NCI-H146 treated with DMSO at 0.1 percent for 48 hours (cell line): ENCODE data around the gene CCDC167.
A peak's percentile ranks its signal among the peaks of the same experiment; 100 is the strongest.
"Not testable (repeated sequence)": the region's sequence is repeated elsewhere in the genome, so short reads cannot be mapped to it uniquely, and the experiment has no call there.

Experiments used
- DNase-seq: peaks from one replicate; lab custom pipeline; 2025; ENCODE audit not compliant: unreplicated experiment; lab: John Stamatoyannopoulos, UW

CCDC167 gene

DNA sequence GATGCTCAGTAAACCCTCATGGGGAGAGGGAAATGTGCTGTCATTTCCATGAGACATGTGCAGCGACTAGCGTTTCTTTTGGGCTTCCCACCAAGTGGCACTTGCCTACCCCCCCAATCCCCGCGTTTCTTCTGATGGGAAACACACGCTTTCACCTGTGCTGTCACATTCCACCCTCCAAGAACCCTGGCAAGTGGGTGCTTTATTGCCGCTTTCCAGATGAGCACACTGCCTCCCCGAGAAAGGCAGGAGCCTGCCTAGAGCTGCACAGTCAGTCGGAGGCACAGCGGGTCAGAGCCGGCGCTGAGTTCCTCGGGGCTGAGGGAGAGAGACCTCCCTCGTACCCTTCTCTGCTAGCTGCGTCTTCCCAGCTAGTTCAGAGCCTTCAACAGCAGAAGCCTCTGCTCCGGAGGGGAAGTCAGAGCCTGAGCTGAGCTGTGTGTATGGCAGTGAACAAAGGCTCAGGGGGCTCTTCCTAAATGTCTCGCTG lies 12.3 kb upstream of the CCDC167 start:
- DNase-seq = no peak

DNA sequence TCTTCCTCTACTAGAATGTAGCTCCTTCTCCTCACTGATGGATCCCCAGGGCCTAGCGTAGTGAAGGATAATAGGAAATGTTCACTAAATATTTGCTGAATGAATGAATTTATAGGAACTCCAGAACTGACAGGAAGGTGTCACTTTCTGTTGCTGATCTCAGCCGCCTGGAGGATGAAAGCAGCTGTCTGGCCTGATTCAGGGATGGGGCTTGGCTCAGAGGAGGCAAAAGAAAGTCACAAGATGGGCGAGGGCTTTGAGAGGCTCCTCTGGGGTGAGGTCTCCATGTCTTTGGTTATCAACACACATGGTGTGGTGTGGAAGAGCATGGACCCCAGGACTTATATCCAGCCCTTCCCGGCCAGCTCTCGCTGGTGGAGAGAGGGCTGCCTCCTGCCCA lies 11.5 kb upstream of the CCDC167 start:
- DNase-seq = no peak

DNA sequence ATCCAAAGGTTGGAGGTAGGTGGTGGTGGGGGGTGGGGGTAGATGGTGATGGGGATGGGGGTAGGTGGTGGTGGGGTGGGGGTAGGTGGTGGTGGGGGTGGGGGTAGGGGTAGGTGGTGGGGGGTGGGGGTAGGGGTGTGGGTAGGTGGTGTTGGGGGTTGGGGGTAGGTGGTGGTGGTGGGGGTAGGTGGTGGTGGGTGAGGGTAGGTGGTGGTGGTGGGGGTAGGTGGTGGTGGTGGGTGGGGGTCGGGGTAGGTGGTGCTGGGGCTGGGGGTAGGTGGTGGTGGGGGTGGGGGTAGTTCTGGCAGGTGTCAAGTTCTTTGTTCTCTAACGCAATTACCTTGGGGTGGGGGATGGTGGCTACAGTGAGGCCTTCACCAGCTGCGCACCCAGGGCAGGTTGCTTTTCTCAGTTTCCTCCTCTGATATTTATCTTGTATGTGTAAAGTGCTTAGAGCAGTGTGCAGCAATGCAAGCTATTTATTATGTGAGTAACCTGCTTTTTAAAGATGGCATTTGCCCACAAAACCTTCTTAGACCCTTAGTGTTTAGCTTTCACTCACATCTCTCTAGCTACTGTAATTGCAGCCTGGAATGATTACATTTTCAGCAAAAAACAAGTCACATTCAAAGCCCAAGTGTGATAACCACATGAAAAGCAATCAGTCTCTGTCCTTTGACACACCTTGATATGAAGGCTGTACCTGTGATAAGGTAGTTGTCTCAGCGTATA lies 8.2 kb upstream of the CCDC167 start:
- peak; percentile 28 for DNase-seq

DNA sequence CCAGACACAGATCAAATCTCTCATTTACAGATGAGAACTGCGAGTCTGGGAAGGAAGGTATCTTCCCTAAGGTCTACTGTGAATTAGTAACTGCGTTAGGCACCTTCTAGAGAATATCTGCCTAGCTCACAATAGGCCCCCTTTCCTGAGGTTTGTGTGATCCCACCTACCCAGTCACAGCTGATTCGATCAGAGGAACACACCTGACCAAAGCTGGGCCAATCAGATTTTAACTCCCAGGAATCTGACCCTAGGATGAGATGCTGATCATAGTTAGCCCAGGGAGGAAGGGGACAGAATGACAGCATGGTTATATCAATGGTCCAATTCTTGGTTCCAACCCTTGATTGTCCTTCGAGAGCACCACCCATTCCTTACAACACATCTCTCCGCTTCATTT lies 7.4 kb upstream of the CCDC167 start:
- DNase-seq = no peak

DNA sequence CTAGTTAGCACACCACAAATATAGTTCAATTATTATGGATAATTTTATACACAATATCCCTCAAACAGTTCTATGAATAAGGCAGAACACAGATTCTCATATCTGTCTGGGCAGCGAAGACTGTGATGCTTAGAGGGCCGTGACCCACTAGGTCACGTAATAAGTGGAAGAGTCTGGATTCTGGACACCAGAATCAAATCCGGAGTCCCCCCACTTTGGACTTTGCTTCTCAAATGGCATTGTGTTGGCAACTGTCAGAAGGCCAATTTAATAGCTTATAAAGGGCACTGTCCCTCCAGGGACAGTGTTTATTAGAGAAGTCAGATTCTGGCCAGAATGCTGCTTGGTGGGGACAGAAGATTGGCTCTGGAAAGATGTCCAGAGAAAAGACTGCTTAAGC lies 6.8 kb upstream of the CCDC167 start:
- DNase-seq = no peak

DNA sequence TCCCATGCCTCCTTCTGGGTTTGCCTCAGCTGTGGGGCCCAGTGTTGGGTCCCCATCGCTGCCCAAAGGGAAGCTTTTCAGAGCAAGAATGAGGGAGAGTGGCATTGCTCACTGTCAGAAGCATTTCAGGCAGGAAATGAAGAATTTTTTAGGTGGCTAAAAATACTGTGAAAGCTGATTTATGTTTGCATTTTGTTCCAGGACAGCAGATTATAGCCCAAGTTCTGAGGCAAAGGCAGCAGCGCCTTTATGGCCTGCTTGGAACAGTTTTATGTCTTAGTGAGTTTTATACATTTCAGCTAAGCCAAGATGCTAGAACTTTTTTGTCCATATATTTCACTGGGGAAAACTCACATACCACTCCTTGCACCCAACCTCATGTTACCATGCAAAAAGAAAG lies 4.3 kb upstream of the CCDC167 start:
- no peak for DNase-seq

DNA sequence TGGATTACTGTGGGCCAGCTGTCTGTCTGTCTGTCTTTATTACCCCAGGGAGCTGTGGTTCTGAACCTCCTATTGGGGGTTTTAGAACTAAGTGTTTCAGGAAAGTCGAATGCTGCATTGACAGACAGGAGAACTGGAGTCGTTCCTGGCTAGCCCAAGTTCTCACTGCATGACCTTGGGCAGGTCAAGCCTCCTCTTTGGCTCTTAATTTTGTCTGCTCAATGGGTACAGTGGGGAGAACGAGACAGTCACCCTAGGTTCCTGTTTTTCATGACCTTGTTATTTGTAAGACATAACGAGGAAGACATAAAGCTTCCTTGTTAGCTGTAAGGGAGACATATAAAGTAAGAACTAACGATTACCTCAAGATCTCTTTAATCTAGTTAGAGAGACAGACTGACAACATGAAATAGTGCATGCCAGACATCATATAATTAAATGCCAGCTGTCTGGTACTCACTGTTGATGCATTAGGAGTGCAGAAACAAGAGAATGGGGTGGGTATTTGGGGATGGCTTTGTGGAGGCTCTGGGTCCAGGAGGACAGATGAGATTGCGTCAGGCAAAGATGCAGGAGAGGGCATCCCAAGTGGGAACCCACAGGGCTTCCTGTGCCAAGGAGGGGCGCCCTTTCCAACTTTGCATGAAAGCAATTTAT lies 3.7 kb upstream of the CCDC167 start:
- no peak for DNase-seq

DNA sequence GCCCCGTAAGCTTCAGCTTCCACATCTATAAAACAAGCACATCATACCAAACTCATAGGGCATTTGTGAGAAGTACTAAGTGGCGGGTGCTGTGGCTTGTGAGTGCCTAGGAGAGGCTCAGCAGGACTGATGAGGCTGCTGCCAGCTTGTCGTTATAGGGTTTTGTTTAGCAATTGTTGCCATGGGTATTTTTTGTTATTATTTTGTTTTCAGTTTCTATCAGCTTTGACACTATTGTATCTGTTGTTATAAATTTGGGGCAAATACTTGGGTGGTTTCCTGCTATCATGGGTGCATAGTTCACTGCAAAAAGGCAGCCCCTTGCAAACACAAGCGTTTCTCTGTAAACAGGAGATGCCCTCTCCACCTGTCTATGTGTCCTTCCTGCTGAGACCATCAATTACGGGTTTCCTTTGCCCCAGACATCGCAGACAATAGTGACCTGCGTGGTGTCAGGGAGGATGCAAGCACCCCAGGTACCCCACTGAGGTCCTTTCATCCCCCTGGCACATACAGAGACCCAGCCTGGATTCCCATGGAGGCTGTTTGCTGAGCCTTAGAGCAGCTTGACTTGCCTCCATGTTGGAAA lies 3.1 kb upstream of the CCDC167 start:
- peak; percentile 99 for DNase-seq

DNA sequence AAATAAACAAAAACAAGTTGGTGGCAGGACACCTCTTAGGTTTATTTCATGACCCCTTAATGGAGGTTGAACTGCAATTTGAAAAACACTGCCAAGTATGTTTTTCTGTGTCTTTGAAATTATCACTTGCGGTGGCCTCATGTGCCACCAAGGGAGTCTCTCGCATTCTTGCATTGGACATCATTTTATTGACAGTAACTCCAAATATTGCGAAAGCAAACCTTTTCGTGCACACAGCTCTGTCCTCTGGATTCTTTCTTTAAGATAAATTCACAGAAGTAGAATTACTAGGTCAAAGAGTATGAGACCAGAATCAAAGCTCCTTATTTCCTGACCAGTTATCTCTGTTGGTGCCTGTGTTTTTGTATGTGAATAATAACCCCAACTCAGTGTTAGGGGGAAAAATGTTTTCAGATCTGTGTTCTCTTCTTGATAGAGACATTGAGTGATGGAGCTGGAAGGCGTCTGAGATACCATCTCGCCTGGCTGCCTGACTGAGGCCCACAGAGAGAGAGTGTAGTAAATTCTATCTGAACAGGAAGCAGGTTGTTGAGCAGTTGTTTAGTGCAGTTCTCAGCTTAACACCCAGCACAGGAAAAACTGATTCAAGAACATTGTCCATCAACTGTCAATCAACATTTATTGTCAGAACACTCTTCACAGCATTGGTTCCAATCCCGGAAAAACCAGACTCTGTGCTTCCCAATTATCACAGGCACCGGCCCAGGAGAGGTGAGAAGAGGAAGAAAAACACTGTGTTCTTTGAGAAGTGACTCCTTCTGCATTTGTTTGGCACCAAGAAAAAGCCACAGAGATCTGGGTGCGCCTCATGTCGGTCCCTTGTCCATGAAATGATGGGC lies 2.2 kb upstream of the CCDC167 start:
- no peak for DNase-seq

DNA sequence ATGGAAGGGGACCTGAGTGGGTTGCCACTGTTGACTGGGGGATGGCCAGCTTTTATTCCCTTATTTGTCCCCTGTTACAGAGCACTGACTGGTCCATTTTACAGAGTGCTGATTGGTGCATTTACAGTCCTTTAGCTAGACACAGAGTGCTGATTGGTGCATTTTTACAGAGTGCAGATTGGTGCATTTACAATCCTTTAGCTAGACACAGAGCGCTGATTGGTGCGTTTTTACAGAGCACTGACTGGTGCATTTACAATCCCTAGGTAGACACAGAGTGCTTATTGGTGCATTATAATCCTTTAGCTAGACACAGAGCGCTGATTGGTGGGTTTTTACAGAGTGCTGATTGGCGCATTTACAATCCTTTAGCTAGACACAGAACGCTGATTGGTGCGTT lies 1.2 kb upstream of the CCDC167 start:
- not testable (repeated sequence) for DNase-seq

DNA sequence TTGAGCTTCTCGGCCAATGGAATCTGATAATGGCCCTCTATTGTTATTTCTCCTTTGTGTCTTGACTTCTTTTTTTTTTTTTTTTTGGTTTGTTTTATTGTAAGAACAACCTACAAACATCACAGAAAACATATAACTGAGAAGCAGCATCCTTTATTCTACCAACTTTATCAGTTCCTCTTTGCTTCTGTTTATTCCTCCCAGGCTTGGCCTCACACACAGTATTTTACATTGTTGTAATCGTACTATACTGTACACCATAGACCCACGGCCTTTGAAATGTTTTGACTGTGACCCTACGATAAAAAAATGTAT lies 558 bp upstream of the CCDC167 start:
- DNase-seq = no peak

DNA sequence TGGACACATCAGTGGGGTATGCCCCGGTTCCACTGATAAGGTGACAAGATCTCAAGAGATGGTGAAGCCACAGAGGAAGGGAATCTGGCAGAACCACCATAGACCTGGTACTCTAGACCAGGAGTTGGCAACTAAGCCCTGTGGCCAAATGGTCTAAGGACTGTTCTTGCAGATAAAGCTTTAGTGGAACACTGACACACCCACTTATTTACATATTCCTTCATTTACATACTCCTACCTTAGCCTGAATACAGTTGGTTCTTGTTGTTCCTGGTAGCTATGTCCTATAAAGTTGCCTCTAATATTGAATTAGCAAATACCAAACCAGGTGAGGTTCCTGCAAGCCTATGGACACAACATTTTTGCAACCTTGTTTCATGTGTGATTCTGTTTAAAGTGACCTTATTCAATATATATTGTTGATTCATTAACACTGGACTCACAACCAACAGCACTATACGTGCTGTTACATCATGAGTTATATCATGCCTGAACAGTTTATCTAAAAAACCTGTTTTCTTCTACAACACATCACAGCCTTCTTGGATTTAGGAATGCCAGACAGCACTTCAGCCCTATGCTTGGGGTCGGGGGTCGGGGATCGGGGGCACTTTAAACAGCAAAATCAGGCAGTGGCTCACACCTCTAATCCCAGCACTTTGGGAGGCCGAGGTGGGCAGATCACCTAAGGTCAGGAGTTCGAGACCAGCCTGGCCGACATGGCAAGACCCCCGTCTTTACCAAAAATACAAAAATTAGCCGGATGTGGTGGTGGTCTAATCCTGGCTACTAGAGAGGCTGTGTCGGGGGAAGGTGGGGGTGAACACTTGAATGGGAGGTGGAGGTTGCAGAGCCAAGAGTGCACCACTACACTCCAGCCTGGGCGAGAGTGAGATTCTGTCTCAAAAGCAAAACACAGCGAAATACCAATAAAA lies 2.5 kb downstream of the CCDC167 start:
- DNase-seq = no peak

DNA sequence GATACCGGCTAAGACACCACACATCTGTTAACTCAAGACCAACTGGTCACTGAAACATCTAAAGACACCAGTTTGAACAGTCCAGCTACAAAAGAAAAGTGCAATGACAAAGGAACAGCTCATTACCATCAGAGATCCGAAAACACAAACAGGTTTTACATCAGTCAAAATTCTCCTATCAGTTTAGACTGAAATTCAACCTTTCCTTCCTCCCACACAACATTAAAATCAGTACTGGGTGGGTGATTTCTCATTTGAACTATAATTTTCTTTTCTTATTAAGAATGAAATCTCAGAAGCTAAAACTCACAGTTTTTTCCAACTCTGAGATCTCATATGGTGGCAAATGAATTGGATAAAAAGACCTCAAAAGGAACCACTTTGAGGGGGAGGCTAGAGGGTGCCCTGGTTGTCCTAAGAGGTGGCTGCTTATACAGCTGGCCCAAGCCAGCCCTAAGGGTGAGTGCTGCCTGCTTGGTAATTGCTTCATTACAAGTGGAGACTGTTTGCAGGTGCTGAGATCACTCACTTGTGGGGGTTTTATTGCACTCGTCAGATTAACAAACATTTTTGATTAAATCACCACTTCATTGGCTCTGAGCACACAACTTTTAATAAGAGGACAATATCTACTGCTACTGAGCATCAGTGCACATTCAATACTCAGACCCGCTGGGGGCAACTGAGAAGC lies 4.3 kb downstream of the CCDC167 start:
- peak; percentile 25 for DNase-seq

DNA sequence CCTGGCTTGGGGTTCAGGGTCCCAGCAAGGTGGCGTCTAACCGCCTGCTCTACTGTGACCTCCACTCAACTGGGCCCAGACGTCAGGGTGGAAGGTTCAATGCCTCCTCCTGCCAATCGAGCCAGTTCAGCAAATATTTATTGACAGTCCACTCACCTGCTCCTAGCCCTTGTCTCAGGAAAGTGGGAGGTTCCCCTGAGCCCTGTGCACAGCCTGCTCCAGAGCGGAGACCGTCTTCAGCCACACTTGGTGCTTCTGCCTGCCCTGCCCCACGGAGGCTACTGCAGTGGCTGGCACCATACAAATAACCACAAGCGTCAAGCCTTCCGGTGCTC lies 6.1 kb downstream of the CCDC167 start:
- DNase-seq = no peak

DNA sequence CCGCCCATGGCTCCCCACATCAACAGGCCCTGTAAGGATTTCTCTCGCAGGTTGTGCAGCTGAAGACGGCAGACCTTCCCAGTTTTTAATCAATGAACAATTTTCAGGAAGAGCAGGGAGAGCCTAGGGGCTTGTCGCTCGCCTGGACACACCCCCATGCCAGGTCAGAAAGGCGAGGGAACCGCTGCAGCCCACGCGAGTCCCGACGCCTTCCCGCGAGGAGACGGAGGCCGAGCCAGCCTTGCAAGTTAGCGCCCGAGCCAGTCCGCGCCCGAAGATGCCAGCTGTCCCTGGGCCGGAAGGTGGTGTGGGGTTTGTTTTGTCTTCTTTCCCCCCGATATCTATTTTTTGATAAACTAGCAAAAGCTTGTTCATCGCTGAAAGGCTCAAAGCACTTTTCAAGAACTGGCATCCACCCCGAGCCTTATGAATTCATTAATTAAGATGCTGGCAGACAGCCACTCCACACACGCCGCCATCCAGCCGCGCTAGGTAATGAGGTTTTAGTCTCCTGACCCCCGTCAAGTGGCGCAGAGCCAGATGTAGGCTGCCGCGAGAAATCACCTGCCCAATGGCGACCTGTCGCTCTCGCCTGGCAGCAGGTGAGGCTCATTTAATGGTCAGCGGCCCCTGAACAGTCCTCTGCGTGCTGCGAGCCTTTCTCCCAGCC lies 6.6 kb downstream of the CCDC167 start:
- peak; percentile 64 for DNase-seq

DNA sequence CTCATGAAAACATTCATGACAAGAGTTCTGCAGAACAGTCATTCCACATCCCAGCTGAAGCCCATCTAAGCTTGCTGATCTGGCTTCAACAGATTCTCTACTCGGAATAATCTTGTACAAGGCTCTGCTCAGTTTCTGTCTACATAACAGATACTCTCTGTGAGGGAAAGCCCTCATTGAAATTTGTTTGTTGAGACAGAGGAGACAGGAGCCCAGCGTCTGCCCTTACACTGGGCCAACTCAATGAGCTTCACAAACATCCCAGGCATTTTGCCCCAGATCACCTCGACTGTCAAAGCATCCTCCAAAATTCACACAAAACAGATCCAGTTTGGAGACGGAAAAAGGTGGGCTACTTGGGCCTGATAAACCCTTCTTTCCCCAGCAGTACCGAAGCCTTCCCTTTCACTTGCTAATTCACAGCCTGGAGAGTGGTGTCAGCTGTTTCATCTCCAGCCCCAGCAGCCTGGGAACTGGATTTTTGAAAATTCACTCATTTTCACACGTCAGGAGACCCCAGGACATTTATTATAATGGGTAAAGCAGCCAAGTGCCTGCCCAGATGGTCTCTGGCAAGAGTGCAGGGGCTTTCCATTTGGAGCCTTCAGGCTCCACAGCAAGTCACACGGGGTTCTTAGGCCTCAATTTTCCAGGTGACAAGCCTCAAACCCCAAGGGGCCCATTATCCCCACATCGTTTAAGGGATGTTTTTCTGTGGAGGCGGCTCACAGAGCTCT lies 7.3 kb downstream of the CCDC167 start:
- DNase-seq = no peak

DNA sequence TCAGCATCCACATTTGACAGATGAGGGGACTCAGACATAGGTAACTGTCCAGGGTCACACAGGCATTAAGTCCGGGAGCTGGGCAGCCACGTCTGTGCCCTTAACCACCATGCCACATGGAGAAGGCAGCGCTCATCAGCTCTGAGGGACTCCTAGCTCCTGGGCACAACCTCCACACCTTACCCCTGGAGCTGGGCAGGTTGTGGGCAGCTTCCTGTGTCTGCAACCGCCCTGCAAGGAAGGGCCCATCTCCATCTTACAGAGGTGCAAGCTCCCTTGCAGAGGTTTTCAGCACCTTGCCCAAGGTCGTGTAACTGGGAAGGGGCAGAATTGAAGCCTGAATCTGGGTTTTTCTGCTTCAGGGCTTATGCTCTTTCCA lies 7.9 kb downstream of the CCDC167 start:
- no peak for DNase-seq

DNA sequence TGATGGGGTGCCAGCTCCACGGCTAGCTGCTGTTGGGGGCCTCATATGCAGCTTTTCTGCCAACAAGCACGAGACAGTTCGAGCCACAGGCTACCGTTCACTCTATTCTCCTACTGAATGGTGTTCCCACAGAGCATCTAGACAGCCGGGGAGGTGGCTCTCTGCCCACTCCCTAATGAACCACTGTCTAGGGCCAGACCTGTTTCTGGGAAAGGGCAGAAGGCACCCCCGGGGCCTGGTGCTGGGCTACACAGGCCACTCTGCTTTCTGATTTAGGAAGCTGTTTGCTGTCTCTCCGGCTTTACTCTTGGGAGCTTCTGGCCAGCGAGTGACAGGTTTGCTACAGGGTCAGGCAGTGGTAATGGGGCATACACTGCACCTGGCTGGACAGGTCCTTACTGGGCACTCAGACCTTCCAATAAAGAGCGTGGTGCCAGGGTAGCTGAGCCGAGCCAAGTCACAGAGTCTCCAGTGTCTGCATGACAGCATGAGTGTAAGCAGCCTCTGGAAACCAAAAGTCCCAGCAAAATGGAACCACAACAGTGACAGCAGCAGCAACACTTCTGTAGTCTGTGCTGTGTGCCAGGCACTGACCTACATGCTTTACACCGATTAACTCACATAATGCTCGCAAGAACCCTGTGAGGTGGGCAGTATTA lies 8.4 kb downstream of the CCDC167 start:
- DNase-seq = no peak
